K562 (cell line): ENCODE results near the gene PRSS22. TPM values are rescaled to one million over a fixed set of nuclear protein-coding genes. Genes with fewer than 3 reads are reported as not detected.

Experiments
- CBX8 ChIP-seq: fragments of 200-600 bp; sonication (generic); IDR thresholded peaks from 2 replicates; pipeline ENCODE4 v1.6.1; 2012; ENCODE audit warnings: borderline replicate concordance, mixed run types, low read depth, mild to moderate bottlenecking, moderate library complexity, mixed read lengths, low read length, control low read depth, inconsistent platforms; ENCODE audit not compliant: poor library complexity, severe bottlenecking; ENCODE audit errors: extremely low read depth
- CREM ChIP-seq: IDR thresholded peaks from 2 replicates; pipeline ENCODE4 v1.6.1; 2014; ENCODE audit warnings: antibody characterized with exemption, low read depth
- FIP1L1 ChIP-seq: fragments of 200-400 bp; formaldehyde crosslinking; IDR thresholded peaks from 2 replicates; pipeline ENCODE4 v1.6.1; 2018; ENCODE audit warnings: mild to moderate bottlenecking, low read depth, low read length; ENCODE audit not compliant: poor library complexity, severe bottlenecking
- HEY1 ChIP-seq: fragments of 250-450 bp; sonication (Bioruptor Pico); IDR thresholded peaks from 2 replicates; pipeline ENCODE4 v1.5.0; 2020; ENCODE audit warnings: mild to moderate bottlenecking, moderate library complexity, borderline replicate concordance
- JUN ChIP-seq, 2 experiments: sonication (generic) in 1 of 2; formaldehyde crosslinking in 1 of 2; IDR thresholded peaks; 2 replicates each; pipeline versions ENCODE4 v1.6.1 to v1.8.0; 2012 to 2022; ENCODE audit warnings: borderline replicate concordance in 2 of 2, mild to moderate bottlenecking in 2 of 2, improper control_type of control experiment in 1 of 2, low read depth in 1 of 2, low read length in 1 of 2, missing genetic modification reagents in 1 of 2
- JUNB ChIP-seq: fragments of 450-650 bp; formaldehyde crosslinking; conservative IDR thresholded peaks from 2 replicates; pipeline ENCODE4 v1.4.0; 2020; ENCODE audit warnings: mild to moderate bottlenecking
- KDM2B ChIP-seq: fragments of 250-450 bp; sonication (Bioruptor Pico); IDR thresholded peaks from 2 replicates; pipeline ENCODE4 v1.8.0; 2021; ENCODE audit warnings: mild to moderate bottlenecking, moderate library complexity
- KLF13 ChIP-seq: fragments of 450-650 bp; IDR thresholded peaks from 2 replicates; pipeline ENCODE4 v1.6.1; 2016; ENCODE audit warnings: missing genetic modification characterization, low read depth, mild to moderate bottlenecking, missing compliant biosample characterization, moderate library complexity, borderline replicate concordance
- MYNN ChIP-seq, 2 experiments: sonication (generic); formaldehyde crosslinking in 1 of 2; IDR thresholded peaks; 2 replicates each; pipeline versions ENCODE4 v1.5.0 to v1.6.1; 2016 to 2020; ENCODE audit warnings: antibody characterized with exemption in 1 of 2, missing genetic modification reagents in 1 of 2
- NCOA4 ChIP-seq: fragments of 450-650 bp; IDR thresholded peaks from 2 replicates; pipeline ENCODE4 v1.6.1; 2018; ENCODE audit warnings: mild to moderate bottlenecking; ENCODE audit not compliant: partially characterized antibody
- NR1H2 ChIP-seq: sonication (generic); formaldehyde crosslinking; IDR thresholded peaks from 2 replicates; pipeline ENCODE4 v1.4.0; 2020; ENCODE audit warnings: mild to moderate bottlenecking, missing genetic modification reagents
- PHTF2 ChIP-seq: fragments of 250-450 bp; sonication (Bioruptor Pico); IDR thresholded peaks from 2 replicates; pipeline ENCODE4 v1.5.0; 2021; ENCODE audit warnings: mild to moderate bottlenecking
- POLR2AphosphoS2 ChIP-seq: IDR thresholded peaks from 2 replicates; pipeline ENCODE4 v1.6.1; 2012; ENCODE audit warnings: low read length, improper control_type of control experiment
- RBM17 ChIP-seq: fragments of 200-400 bp; formaldehyde crosslinking; IDR thresholded peaks from 2 replicates; pipeline ENCODE4 v1.6.1; 2017; ENCODE audit warnings: low read depth, mild to moderate bottlenecking, low read length, borderline replicate concordance
- STAG1 ChIP-seq: sonication (generic); formaldehyde crosslinking; IDR thresholded peaks from 2 replicates; pipeline ENCODE4 v1.5.0; 2020; ENCODE audit warnings: missing genetic modification reagents, borderline replicate concordance
- ZNF23 ChIP-seq: fragments of 250-450 bp; sonication (Bioruptor Pico); IDR thresholded peaks from 2 replicates; pipeline ENCODE4 v1.4.0; 2020; ENCODE audit warnings: mild to moderate bottlenecking
- ZNF717 ChIP-seq: fragments of 250-450 bp; sonication (Bioruptor Pico); IDR thresholded peaks from 2 replicates; pipeline ENCODE4 v1.5.0; 2021
- polyA plus RNA-seq, 8 experiments: library from polyadenylated mRNA; depleted of rRNA in 4 of 8; stranded (reverse) in 5 of 8; unstranded in 3 of 8; fragments of >200 nt; fragmentation: Nextera tagmentation in 2 of 8; fragmentation: Illumina TruSeq in 1 of 8; extraction: Ambion mirVana in 2 of 8; extraction: Trizol in 1 of 8; gene quantifications; 2 replicates each; pipeline versions ENCODE4 v1.2.1 to v1.2.3, GENCODE V29; 2011 to 2014; ENCODE audit warnings: inconsistent platforms in 1 of 8, missing spikeins in 1 of 8
- total RNA-seq, 7 experiments: library from RNA; depleted of rRNA in 6 of 7; stranded (reverse); fragments of >200 nt in 6 of 7; fragmentation: Illumina TruSeq in 2 of 7; extraction: Trizol in 2 of 7; gene quantifications; 2 replicates each; pipeline versions ENCODE4 v1.2.1 to v1.2.3, GENCODE V29; 2011 to 2021; ENCODE audit warnings: low replicate concordance in 1 of 7
- TF ChIP-seq, protein P1 (sequence below): sonication (generic); formaldehyde crosslinking; IDR thresholded peaks from 2 replicates; pipeline ENCODE4 v1.8.0; 2023; ENCODE audit warnings: mild to moderate bottlenecking, missing genetic modification reagents
- TF ChIP-seq, protein P2 (sequence below): fragments of 250-450 bp; sonication (Bioruptor Pico); IDR thresholded peaks from 2 replicates; pipeline ENCODE4 v1.5.0; 2022; ENCODE audit warnings: mild to moderate bottlenecking
- TF ChIP-seq, protein P3 (sequence below), 3 experiments: IDR thresholded peaks in 2 of 3; conservative IDR thresholded peaks in 1 of 3; 2 replicates each; pipeline ENCODE4 v1.5.1; 2011 to 2012; ENCODE audit warnings: low read length in 3 of 3, mild to moderate bottlenecking in 3 of 3, control low read depth in 2 of 3, improper control_type of control experiment in 1 of 3, inconsistent platforms in 1 of 3, low read depth in 1 of 3, mixed read lengths in 1 of 3, moderate library complexity in 1 of 3; ENCODE audit not compliant: insufficient read depth in 2 of 3

PRSS22 gene
- total and polyA plus RNA-seq, 9 of the 15 experiments (the other 6 are each of a cell fraction or from before 2014, with no cell fraction given) = 0.13 to 0.42 TPM; not detected in 7

DNA sequence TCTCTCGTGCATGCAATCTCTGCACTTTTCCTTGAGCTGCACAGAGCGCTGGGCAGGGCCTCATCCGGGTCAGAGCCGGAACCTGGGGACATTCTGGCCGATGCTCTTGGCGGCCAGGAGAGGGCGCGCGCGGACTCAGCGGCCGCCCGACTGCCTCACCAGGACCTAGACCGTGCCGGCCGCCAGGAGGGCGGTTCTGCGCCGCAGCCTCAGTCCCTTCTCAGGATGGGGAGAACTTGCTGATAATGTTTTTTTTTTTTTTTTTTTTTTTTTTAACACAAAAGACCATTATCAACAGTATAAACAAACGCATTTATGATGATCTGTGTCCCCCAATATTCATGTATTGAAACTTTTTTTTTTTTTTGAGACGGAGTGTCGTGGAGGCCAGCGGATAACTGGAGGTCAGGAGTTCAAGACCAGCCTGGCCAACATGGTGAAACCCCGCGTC, 17.0 kb upstream of the PRSS22 start (continued):
- peak; percentile 40 for TF ChIP-seq FIP1L1
- TF ChIP-seq, protein P1, sequence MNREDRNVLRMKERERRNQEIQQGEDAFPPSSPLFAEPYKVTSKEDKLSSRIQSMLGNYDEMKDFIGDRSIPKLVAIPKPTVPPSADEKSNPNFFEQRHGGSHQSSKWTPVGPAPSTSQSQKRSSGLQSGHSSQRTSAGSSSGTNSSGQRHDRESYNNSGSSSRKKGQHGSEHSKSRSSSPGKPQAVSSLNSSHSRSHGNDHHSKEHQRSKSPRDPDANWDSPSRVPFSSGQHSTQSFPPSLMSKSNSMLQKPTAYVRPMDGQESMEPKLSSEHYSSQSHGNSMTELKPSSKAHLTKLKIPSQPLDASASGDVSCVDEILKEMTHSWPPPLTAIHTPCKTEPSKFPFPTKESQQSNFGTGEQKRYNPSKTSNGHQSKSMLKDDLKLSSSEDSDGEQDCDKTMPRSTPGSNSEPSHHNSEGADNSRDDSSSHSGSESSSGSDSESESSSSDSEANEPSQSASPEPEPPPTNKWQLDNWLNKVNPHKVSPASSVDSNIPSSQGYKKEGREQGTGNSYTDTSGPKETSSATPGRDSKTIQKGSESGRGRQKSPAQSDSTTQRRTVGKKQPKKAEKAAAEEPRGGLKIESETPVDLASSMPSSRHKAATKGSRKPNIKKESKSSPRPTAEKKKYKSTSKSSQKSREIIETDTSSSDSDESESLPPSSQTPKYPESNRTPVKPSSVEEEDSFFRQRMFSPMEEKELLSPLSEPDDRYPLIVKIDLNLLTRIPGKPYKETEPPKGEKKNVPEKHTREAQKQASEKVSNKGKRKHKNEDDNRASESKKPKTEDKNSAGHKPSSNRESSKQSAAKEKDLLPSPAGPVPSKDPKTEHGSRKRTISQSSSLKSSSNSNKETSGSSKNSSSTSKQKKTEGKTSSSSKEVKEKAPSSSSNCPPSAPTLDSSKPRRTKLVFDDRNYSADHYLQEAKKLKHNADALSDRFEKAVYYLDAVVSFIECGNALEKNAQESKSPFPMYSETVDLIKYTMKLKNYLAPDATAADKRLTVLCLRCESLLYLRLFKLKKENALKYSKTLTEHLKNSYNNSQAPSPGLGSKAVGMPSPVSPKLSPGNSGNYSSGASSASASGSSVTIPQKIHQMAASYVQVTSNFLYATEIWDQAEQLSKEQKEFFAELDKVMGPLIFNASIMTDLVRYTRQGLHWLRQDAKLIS = 0 out of 2 replicates have a peak, but pooled peaks have one; percentile 24
- no peak for TF ChIP-seq KDM2B (CRISPR knock-in tag)
- no peak; the same call in 1 of the 2 replicates for TF ChIP-seq STAG1 (CRISPR knock-in tag)
- no peak for TF ChIP-seq NCOA4
- no peak for TF ChIP-seq NR1H2 (CRISPR knock-in tag)
- TF ChIP-seq ZNF23 (CRISPR knock-in tag) = no peak
- TF ChIP-seq KLF13 (tag) = peak; percentile 23; the same call in 1 of the 2 replicates
- no peak for TF ChIP-seq JUN (IDR thresholded peaks at IDR 0.05; ENCODE audit: borderline replicate concordance, low read depth, low read length)
- no peak for TF ChIP-seq JUN (CRISPR knock-in tag; IDR thresholded peaks at IDR 0.05; ENCODE audit: borderline replicate concordance)
- no peak for TF ChIP-seq POLR2AphosphoS2
- TF ChIP-seq, protein P2, sequence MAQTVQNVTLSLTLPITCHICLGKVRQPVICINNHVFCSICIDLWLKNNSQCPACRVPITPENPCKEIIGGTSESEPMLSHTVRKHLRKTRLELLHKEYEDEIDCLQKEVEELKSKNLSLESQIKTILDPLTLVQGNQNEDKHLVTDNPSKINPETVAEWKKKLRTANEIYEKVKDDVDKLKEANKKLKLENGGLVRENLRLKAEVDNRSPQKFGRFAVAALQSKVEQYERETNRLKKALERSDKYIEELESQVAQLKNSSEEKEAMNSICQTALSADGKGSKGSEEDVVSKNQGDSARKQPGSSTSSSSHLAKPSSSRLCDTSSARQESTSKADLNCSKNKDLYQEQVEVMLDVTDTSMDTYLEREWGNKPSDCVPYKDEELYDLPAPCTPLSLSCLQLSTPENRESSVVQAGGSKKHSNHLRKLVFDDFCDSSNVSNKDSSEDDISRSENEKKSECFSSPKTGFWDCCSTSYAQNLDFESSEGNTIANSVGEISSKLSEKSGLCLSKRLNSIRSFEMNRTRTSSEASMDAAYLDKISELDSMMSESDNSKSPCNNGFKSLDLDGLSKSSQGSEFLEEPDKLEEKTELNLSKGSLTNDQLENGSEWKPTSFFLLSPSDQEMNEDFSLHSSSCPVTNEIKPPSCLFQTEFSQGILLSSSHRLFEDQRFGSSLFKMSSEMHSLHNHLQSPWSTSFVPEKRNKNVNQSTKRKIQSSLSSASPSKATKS (CRISPR knock-in tag) = no peak
- TF ChIP-seq ZNF717 (CRISPR knock-in tag) = no peak
- no peak for TF ChIP-seq RBM17
- TF ChIP-seq MYNN (IDR thresholded peaks at IDR 0.05) = no peak
- TF ChIP-seq MYNN (CRISPR knock-in tag; IDR thresholded peaks at IDR 0.05) = no peak
- TF ChIP-seq CBX8 = no peak
- no peak for TF ChIP-seq CREM
- no peak for TF ChIP-seq PHTF2 (CRISPR knock-in tag)
- TF ChIP-seq HEY1 (CRISPR knock-in tag) = no peak
- TF ChIP-seq, protein P3, sequence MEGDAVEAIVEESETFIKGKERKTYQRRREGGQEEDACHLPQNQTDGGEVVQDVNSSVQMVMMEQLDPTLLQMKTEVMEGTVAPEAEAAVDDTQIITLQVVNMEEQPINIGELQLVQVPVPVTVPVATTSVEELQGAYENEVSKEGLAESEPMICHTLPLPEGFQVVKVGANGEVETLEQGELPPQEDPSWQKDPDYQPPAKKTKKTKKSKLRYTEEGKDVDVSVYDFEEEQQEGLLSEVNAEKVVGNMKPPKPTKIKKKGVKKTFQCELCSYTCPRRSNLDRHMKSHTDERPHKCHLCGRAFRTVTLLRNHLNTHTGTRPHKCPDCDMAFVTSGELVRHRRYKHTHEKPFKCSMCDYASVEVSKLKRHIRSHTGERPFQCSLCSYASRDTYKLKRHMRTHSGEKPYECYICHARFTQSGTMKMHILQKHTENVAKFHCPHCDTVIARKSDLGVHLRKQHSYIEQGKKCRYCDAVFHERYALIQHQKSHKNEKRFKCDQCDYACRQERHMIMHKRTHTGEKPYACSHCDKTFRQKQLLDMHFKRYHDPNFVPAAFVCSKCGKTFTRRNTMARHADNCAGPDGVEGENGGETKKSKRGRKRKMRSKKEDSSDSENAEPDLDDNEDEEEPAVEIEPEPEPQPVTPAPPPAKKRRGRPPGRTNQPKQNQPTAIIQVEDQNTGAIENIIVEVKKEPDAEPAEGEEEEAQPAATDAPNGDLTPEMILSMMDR (IDR thresholded peaks at IDR 0.05 in 2 of 3, conservative IDR thresholded peaks at IDR 0.05 in 1 of 3; ENCODE audit: insufficient read depth in 2 of 3, low read depth in 1 of 3, low read length in 3 of 3) = peak; percentile 97 to 99 (median 98)
- TF ChIP-seq JUNB = no peak
